Placental epithelial cell (primary cell): ENCODE data around the gene UBE4A. TPM values are rescaled to one million over a fixed set of nuclear protein-coding genes. Genes with fewer than 3 reads are reported as not detected.

Source experiments
- small RNA-seq: library from RNA; depleted of rRNA; stranded (forward); fragments of <200 nt; gene quantifications from one replicate; pipeline ENCODE3, GENCODE V24; 2012
- total RNA-seq: library from RNA; depleted of rRNA; stranded (reverse); fragments of >200 nt; gene quantifications from 2 replicates; pipeline ENCODE4 v1.2.3, GENCODE V29; 2012

The UBE4A gene
- 39.7 and 67.5 TPM in 2 replicates for total RNA-seq

GRCh38 chr11:118359295-118359958 is at the start of gene UBE4A:
UBE4A (plus strand) TSS chr11:118359600; CDS start chr11:118365081, 5,481 bp downstream.

GRCh38 chr11:118342503-118343161 is 16.8 kb upstream of the UBE4A start, which contains the start of gene CD3D:
CD3D (minus strand) TSS chr11:118342705; CDS start chr11:118342607, 98 bp downstream.

GRCh38 chr11:118343981-118344515 is 15.4 kb upstream of the UBE4A start, which contains the start of gene CD3G:
CD3G (plus strand) TSS chr11:118344344; CDS start chr11:118344424, 80 bp downstream.

GRCh38 chr11:118401151-118401879 is 41.9 kb downstream of the UBE4A start, which contains the start of gene ATP5MG:
ATP5MG (plus strand) TSS chr11:118401606; CDS start chr11:118401666, 60 bp downstream.

GRCh38 chr11:118435893-118436624 is 76.7 kb downstream of the UBE4A start, which contains the start of gene KMT2A:
KMT2A (plus strand) TSS chr11:118436492; CDS start chr11:118436513, 21 bp downstream.

Small RNAs within 50 kb of the gene (small RNA-seq; reads per million reads assigned to genes)
- gene AP001582.1: not detected

Other genes starting within 250 kb of the UBE4A start
- 0.39 and 0.43 TPM in 2 replicates for gene SCN4B, start 206.8 kb upstream of the UBE4A start, total RNA-seq
- not detected in 2 replicates for gene SCN2B, start 183.0 kb upstream of the UBE4A start, total RNA-seq
- gene JAML, start 134.6 kb upstream of the UBE4A start, total RNA-seq: under 0.01 TPM in 1 of 2 replicates, not detected in the other
- 35.3 and 61.1 TPM in 2 replicates for gene MPZL3, start 107.2 kb upstream of the UBE4A start, total RNA-seq
- gene MPZL2, start 95.3 kb upstream of the UBE4A start, total RNA-seq: 69.5 and 85.8 TPM in 2 replicates
- not detected in 2 replicates for gene CD3E, start 54.9 kb upstream of the UBE4A start, total RNA-seq
- gene CD3D, start 16.9 kb upstream of the UBE4A start, total RNA-seq: not detected in 2 replicates
- not detected in 2 replicates for gene CD3G, start 15.3 kb upstream of the UBE4A start, total RNA-seq
- gene ATP5MG, start 42.0 kb downstream of the UBE4A start, total RNA-seq: 34.5 and 41.3 TPM in 2 replicates
- 50.6 and 58.0 TPM in 2 replicates for gene KMT2A, start 76.9 kb downstream of the UBE4A start, total RNA-seq
- gene TTC36, start 167.9 kb downstream of the UBE4A start, total RNA-seq: 1.2 and 2.7 TPM in 2 replicates
- 42.0 and 60.8 TPM in 2 replicates for gene TMEM25, start 171.6 kb downstream of the UBE4A start, total RNA-seq
- gene IFT46, start 206.3 kb downstream of the UBE4A start, total RNA-seq: 40.4 and 43.8 TPM in 2 replicates
- gene ARCN1, start 212.8 kb downstream of the UBE4A start, total RNA-seq: 148 and 247 TPM in 2 replicates
- 29.4 and 37.4 TPM in 2 replicates for gene PHLDB1, start 248.0 kb downstream of the UBE4A start, total RNA-seq